RKO (cell line): ENCODE data around the gene BIRC5.
"Not testable (repeated sequence)": the region's sequence is repeated elsewhere in the genome, so short reads cannot be mapped to it uniquely, and the experiment has no call there.

ENCODE experiments used
- DNase-seq: peaks from one replicate; pipeline ENCODE4 v3.0.0-alpha.2; 2016; ENCODE audit warnings: low spot score

BIRC5 gene

DNA sequence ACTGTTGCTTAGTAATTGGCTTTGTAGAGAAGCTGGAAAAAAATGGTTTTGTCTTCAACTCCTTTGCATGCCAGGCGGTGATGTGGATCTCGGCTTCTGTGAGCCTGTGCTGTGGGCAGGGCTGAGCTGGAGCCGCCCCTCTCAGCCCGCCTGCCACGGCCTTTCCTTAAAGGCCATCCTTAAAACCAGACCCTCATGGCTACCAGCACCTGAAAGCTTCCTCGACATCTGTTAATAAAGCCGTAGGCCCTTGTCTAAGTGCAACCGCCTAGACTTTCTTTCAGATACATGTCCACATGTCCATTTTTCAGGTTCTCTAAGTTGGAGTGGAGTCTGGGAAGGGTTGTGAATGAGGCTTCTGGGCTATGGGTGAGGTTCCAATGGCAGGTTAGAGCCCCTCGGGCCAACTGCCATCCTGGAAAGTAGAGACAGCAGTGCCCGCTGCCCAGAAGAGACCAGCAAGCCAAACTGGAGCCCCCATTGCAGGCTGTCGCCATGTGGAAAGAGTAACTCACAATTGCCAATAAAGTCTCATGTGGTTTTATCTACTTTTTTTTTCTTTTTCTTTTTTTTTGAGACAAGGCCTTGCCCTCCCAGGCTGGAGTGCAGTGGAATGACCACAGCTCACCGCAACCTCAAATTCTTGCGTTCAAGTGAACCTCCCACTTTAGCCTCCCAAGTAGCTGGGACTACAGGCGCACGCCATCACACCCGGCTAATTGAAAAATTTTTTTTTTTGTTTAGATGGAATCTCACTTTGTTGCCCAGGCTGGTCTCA is 11.2 kb downstream of the BIRC5 start:
- no peak for DNase-seq

GRCh38 chr17:78226055-78226758 is 12.2 kb downstream of the BIRC5 start:
- no peak for DNase-seq

DNA sequence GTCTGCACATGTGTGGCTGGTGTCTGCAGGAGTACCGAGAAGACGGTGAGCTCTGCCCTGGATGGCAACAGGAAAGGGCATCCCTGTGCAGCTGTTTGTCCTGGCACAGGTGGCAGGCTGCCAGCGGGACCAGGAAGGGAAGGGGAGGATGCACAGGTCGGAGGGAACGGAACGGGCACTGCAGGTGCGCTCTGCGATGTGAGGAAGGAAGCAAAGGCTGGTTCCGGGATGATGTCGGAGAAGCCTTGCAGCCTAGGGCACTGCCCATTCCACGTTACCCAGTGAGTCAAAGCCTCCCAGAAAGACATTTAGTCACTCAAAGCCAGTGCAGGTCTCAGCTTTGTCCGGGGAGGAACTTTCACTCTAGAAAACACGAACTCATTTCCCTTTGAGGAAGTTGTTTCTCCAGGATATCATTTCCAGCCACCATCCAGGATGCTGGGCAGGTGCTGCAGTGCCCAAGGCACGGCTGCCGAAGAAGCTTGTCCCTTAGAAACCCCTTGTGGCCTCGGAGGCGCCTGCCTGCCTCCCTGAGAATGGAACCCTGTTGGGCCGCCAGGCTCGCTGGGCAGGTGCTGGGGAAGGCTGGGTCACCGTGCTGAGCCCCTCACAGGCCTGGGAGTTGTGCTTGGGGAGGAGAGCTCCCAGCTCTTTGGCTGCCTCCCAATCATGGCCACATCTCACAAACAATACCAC is 12.9 kb downstream of the BIRC5 start:
- DNase-seq, result no peak

DNA sequence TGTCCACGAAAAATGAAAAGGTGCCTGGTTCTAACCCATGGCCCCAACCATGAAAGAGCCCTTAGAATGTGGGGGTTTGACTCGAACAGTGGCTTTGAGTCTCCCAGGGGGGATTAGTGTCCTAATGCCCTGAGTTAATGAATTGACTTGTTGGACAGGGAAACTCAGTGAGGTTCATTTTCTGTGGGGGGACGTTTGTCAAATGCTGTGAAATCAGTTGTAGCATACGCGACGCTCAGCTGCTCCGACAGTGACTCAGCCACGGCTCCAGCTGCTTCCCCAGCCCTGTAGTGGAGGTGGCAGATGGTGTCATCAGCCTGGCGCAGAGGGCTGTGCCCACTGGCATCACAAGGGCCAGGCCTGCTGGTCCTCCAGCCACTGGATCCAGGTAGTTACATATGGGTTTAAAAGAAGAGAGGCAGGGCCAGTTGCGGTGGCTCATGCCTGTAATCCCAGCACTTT is 13.4 kb downstream of the BIRC5 start:
- no peak for DNase-seq

GRCh38 chr17:78228176-78228575 is 14.1 kb downstream of the BIRC5 start:
- DNase-seq, result no peak

DNA sequence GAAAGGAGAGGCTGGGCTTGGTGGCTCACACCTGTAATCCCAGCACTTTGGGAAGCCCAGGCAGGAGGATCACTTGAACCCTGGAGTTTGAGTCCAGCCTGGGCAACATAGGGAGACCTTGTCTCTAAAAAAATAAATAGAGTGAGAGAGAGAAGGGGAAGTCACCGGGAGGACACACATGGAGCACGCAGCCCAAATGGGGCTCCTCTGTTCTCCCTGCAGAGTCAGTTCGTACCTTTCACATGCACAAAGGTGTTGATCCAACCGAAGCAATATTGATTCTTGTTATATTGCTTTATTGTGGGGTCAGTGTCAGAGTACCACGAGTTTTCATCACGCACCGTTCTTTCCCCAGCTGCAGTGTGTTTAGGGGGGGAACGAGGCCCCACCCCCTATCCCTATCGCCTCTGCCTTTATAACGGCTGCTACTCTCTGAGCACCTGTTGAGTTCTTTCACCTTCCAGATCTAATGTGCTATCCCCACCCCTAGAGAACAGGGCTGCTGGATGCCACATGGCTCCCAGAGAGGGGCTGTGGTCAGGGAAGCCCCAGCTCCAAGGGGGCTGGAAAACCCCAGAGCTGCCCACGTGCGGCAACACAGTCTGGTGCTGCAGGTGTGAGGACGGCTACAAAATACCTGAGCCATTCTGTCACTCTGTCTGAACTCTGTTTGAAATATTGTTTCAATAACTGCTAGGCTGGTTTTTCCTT is 16.4 kb downstream of the BIRC5 start:
- no peak for DNase-seq

DNA sequence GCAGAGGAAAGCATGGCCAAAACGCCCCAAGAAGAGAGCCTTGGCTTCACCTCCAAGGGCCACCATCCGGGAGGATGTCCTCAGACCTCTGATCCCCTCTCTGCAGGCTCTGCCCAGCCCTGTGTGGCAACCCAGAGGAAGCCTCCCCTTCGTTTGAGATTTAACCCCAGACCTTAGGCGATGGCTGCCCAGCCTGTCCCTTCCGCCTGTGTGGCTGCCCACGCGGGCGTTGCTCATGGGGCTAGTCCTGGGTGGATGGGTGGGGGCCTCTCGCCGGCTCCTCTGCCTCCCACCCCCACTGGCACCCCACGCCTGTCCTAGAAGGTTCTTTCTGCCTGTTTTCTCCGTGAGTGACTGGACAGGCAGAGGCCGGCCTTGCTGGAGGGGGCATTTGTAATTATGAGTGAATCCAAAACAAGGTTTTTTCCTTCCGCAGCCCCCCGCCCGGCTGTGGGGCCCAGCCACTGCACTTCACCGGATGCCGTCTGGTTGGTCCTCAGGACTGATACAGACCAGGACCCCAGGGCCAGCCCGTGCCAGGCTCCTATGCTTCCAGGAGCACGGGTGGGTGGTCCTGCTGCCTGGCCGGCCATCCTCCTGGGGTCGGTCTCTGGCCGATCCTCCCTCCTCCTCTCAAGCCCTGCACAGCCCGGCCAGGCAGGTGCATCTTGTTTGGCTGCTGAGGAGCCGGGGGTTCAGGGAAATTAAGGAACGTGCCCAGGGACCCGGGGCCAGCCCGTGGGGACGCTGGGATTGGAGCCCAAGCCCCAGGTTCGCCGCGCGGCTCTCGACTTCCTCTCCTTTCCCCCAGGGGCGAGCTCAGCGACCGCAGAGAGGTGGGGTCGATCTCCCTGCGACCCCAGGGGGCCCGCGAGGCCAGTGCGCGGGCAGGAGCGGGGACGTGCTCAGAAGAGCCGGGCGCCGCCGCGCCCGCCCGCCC is 17.2 kb downstream of the BIRC5 start, which contains the start of gene TMEM235:
TMEM235 (plus strand) TSS at position 636 of the 940 bp plus-strand sequence. CDS start 393 bp downstream, outside the sequence.
- DNase-seq, result no peak

- DNase-seq, result no peak
Measured at GRCh38 chr17:78231991-78232858, 18.2 kb downstream of the BIRC5 start.

GRCh38 chr17:78232859-78233173 is 18.8 kb downstream of the BIRC5 start:
- DNase-seq, result no peak

DNA sequence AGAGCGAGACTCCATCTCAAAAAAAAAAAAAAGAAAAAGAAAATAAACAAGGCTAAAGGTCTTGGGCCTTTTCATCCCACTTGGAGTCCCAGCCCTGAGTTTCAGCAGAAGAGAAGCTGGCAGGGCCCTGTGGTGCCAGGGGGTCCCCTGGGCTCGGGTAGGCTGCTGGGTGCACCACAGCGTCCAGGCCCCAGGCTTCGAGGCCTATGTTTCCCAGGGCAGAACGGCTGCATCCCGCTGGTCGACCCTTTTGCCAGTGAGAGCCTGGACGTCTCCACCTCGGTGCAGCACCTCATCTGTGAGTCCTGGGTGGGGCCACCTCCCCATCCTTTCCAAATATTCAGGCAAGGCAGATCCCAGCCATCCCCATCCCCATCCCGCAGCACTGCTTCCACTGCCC is 19.6 kb downstream of the BIRC5 start:
- no peak for DNase-seq

GRCh38 chr17:78234261-78234865 is 20.3 kb downstream of the BIRC5 start:
- DNase-seq, result no peak

DNA sequence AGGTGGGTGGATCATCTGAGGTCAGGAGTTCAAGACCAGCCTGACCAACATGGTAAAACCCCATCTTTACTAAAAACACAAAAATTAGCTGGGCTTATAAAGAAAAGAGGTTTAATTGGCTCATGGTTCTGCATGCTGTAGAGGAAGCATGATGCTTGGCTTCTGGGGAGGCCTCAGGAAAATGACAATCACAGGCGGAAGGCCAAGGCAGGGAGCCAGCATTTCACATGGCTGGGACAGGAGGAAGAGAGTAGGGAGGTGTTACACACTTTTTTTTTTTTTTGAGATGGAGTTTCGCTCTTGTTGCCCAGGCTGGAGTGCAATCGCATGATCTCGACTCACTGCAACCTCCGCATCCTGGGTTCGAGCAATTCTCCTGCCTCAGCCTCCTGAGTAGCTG is 21.0 kb downstream of the BIRC5 start:
- not testable (repeated sequence) for DNase-seq

- DNase-seq, result no peak
Measured at GRCh38 chr17:78235885-78236284, 21.8 kb downstream of the BIRC5 start.

DNA sequence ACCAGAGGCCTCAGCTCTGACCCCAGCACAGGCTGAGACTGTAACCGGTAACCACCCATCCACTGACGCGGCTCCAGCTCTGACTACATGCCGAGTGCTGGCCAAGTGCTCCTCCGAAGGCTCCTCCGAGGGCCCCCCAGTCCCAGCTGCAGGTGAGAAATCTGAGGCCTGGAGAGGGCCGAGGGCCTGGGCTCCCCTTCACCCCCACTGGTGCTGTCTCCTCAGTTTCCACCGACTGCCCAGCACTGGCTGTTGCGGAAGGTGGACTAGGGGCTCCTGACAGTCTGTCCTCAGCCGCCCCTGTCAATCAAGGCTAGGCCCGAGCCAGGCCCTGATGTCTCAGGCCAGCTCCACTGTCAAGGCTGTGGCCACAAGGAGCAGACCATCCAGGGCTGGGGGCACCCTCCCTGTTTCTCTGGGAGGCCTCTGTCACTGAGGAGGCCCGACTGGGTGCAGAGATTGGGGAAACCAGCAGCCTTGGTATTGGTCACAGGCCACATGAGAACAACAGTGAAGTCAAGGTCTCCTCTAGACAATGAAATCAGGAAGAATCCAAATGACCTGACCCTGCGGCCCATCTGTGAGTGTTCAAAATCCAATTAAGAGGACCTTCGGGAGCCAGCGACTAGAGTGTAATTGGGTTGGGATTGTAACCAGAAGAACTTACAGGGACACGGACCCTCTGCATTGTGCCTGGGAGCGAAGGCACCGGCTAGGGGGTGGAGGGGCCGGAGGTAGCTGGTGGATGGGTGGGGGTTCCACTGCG is 22.5 kb downstream of the BIRC5 start:
- DNase-seq, result no peak

DNA sequence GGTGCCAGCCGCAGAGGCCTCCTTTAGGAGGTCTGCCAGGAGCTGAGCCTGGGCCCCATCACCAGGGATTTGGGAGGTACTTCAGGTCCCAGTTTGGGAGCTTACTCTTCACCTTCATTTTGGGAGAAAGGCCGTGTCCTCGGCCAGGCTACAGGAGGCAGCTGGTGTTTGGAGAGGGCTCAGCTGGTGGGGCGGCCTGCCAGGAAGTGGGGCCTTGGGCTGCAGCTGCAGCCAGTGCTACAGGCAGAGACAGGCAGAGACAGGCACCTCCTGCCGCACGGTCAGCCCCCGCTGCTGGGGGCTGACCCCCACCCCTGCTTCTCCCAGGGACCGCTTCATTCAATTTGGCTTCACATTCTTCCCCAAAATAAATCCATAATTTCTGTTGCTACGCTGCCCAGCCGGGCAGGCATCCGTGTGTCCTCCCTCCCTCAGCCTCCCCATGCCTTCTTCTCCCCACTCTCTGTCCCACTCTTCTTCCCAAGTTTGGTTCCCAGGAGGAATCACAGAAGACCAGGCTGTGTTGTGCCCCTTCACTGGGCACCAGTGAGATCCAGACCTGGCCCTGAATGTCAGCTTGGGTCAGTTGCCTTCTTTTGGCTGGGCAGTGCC is 23.5 kb downstream of the BIRC5 start:
- DNase-seq, result no peak

DNA sequence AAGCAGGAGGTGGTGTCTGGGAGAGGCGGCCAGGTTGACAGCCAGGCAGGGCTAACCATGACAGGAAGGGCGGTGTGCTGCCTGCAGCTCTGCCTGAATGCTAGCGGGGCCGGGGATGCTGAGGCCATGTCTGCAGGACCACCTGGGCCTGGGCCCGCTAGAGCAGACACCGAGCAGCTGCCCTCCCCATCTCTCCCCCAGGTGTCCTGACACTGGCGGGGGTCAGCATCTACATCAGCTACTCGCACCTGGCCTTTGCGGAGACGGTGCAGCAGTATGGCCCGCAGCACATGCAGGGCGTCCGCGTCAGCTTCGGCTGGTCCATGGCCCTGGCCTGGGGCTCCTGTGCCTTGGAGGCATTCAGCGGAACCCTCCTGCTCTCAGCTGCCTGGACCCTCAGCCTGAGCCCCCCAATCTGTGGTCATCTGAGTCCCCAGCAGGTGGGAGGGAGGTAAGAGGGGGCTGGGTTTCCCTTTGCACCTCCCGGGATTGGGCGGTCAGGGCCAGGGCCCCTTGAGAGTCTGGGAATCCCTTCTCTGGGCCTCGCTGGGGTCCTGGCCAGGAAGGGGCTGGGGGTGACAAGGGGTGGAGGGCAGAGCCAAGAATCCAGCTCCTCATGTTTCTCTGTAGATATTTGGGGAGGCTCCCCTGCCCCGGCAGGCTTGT is 24.9 kb downstream of the BIRC5 start:
- no peak for DNase-seq

DNA sequence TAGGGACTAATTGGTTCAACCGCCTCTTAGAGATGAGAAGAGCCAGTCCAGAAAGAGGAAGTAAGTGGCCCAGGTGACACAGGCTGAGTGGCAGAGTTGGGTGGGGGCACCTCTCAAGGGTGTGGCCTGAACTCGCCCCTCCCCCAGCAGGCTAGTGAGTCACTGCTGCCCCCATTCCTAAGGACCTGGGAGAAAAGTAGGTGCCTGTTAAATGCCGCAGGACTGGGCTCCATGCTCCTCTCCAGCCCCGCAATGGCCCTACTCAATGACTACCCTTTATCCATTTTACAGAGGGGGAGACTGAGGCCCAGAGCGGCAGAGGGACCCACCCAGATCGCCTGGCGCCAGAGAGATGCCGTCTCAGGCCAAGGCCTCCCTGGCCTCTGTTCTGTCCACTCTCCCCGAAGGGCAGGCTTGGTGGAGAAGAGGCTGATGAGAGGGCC is 25.5 kb downstream of the BIRC5 start:
- no peak for DNase-seq
